ENCODE results near the gene SUN1.

GRCh38 chr7:871900-872537 is 39.7 kb downstream of the SUN1 start:
- no peak for TF ChIP-seq GATA3 (IDR thresholded peaks at IDR 0.05; ENCODE audit: low read depth, low read length)
- TF ChIP-seq GATA2 (IDR thresholded peaks at IDR 0.05; ENCODE audit: low read depth, low read length) = no peak

All from SH-SY5Y (cell line).